Hepatocyte (in vitro differentiated cells): ENCODE data around the gene SCYGR5.

Source experiments
- CTCF ChIP-seq: fragments of 200-600 bp; sonication (generic); IDR thresholded peaks from 2 replicates; pipeline ENCODE4 v1.5.1; 2016; ENCODE audit warnings: antibody characterized with exemption, mild to moderate bottlenecking; ENCODE audit not compliant: poor library complexity
- EZH2 ChIP-seq: fragments of 200-600 bp; sonication (generic); IDR thresholded peaks from 2 replicates; pipeline ENCODE4 v1.6.1; 2016; ENCODE audit warnings: antibody characterized with exemption, mild to moderate bottlenecking, borderline replicate concordance

- TF ChIP-seq CTCF (no peak), EZH2 (no peak)
These were observed 37.2 kb upstream of the SCYGR5 start for GRCh38 chr2:227629435-227629834.
